ENCODE data around the gene GAK. TPM values are rescaled to one million over a fixed set of nuclear protein-coding genes. Genes with fewer than 3 reads are reported as not detected.

The GAK gene
- total RNA-seq, 1 donor from 2014 or later = 138 TPM

- Histone ChIP-seq H3K4me3 (no peak overlapping the region), H3K27me3 (no peaks in the 10 kb centered on the region), H3K36me3 (peaks cover 65% of the 10 kb centered on the region), H3K4me1 (no peaks in the 10 kb centered on the region), H3K27ac (no peak overlapping the region), H3K9me3 (no peaks in the 10 kb centered on the region)
- DNase-seq (no peak), ATAC-seq (no peak)
- intact Hi-C loops (cut with DNase I) = no loop called here
- TF ChIP-seq, protein P1, sequence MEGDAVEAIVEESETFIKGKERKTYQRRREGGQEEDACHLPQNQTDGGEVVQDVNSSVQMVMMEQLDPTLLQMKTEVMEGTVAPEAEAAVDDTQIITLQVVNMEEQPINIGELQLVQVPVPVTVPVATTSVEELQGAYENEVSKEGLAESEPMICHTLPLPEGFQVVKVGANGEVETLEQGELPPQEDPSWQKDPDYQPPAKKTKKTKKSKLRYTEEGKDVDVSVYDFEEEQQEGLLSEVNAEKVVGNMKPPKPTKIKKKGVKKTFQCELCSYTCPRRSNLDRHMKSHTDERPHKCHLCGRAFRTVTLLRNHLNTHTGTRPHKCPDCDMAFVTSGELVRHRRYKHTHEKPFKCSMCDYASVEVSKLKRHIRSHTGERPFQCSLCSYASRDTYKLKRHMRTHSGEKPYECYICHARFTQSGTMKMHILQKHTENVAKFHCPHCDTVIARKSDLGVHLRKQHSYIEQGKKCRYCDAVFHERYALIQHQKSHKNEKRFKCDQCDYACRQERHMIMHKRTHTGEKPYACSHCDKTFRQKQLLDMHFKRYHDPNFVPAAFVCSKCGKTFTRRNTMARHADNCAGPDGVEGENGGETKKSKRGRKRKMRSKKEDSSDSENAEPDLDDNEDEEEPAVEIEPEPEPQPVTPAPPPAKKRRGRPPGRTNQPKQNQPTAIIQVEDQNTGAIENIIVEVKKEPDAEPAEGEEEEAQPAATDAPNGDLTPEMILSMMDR (IDR thresholded peaks at IDR 0.05) = no peak
Measured at GRCh38 chr4:870951-871350, 61.2 kb downstream of the GAK start.

DNA sequence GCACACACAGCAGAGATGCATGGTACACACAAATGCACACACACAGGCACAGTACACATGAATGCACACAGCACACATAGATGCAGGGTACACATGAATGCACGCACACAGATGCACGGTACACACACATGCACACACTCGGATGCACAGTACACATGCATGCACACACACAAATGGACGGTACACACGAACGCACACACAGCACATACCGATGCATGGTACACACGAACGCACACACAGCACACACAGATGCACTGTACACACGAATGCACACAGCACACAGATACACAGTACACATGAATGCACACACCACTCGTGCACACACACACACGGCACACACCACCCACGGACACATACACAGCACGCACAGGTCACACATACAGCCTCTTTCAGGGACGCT lies 62.3 kb downstream of the GAK start:
- H3K9me3 ChIP-seq = no peaks in the 10 kb centered on the region
- ATAC-seq (no peak), DNase-seq (no peak)
- no peak overlapping the region for H3K27ac ChIP-seq
- H3K4me1 ChIP-seq = no peaks in the 10 kb centered on the region
- no peaks in the 10 kb centered on the region for H3K27me3 ChIP-seq
- intact Hi-C loops (cut with DNase I) = no loop called here
- H3K36me3 ChIP-seq = peaks cover 63% of the 10 kb centered on the region
- no peak overlapping the region for H3K4me3 ChIP-seq
- TF ChIP-seq, protein P1 (IDR thresholded peaks at IDR 0.05) = no peak

- no peaks in the 10 kb centered on the region for H3K4me1 ChIP-seq
- H3K9me3 ChIP-seq = no peaks in the 10 kb centered on the region
- H3K27me3 ChIP-seq = no peaks in the 10 kb centered on the region
- intact Hi-C loops (cut with DNase I) = no loop called here
- H3K4me3 ChIP-seq = no peak overlapping the region
- peaks cover 64% of the 10 kb centered on the region for H3K36me3 ChIP-seq
- DNase-seq (no peak), ATAC-seq (no peak)
- H3K27ac ChIP-seq = no peak overlapping the region
- TF ChIP-seq, protein P1 (IDR thresholded peaks at IDR 0.05) = no peak
Measured at GRCh38 chr4:868421-868820, 63.7 kb downstream of the GAK start.

GRCh38 chr4:867526-868250 lies 64.4 kb downstream of the GAK start:
- TF ChIP-seq, protein P1 (IDR thresholded peaks at IDR 0.05) = no peak

DNA sequence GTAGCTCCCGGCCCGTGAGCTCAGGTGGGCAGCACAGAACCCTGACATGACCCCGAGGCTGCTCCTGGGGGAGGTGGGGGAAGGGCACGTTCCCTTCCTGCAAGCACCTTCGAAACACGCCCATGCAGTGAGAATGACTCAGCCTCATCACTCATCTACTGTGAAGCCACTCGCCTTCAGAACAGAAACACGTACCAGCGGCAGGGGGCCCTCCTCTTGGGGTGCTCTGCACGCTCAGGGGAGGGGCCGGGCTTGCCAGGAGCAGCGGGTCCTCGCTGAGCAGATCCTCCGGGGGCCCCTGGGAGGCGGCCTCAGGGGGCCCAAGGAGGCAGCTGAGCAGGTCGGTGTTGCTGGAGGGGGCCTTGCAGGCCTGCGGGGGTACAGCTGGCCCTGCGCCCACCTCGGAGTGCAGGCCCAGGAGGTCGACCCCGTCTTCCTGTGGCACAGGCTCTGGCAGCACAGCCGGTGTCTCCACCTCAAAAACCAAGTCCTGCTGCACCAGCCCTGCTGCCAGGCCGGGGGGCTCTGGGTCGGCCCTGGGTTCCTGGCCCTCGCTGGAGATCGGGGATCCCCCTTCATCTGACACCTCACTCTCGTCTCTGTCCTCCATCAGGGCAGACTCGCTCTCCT lies 65.2 kb downstream of the GAK start:
- intact Hi-C loops (cut with DNase I) = no loop called here
- Histone ChIP-seq H3K4me1 (no peaks in the 10 kb centered on the region), H3K4me3 (no peak overlapping the region), H3K27me3 (no peaks in the 10 kb centered on the region), H3K9me3 (no peaks in the 10 kb centered on the region), H3K27ac (no peak overlapping the region), H3K36me3 (peaks cover 75% of the 10 kb centered on the region)
- ATAC-seq (no peak), DNase-seq (no peak)
- TF ChIP-seq, protein P1 (IDR thresholded peaks at IDR 0.05) = no peak

More at GRCh38 chr4:867526-868250, 64.4 kb downstream of the GAK start:
- H3K27me3 ChIP-seq = no peaks in the 10 kb centered on the region
- no peaks in the 10 kb centered on the region for H3K4me1 ChIP-seq
- intact Hi-C loops (cut with DNase I) = no loop called here
- DNase-seq (no peak), ATAC-seq (no peak)
- no peak overlapping the region for H3K27ac ChIP-seq
- H3K9me3 ChIP-seq = no peaks in the 10 kb centered on the region
- peaks cover 71% of the 10 kb centered on the region for H3K36me3 ChIP-seq
- H3K4me3 ChIP-seq = no peak overlapping the region

All from upper lobe of right lung (tissue), 1 donor.